ENCODE results near the gene MARCHF11. TPM values are rescaled to one million over a fixed set of nuclear protein-coding genes. Genes with fewer than 3 reads are reported as not detected.

MARCHF11 gene
- total and polyA plus RNA-seq, 2 of the 4 experiments (the other 2 are of a cell fraction), result not detected

DNA sequence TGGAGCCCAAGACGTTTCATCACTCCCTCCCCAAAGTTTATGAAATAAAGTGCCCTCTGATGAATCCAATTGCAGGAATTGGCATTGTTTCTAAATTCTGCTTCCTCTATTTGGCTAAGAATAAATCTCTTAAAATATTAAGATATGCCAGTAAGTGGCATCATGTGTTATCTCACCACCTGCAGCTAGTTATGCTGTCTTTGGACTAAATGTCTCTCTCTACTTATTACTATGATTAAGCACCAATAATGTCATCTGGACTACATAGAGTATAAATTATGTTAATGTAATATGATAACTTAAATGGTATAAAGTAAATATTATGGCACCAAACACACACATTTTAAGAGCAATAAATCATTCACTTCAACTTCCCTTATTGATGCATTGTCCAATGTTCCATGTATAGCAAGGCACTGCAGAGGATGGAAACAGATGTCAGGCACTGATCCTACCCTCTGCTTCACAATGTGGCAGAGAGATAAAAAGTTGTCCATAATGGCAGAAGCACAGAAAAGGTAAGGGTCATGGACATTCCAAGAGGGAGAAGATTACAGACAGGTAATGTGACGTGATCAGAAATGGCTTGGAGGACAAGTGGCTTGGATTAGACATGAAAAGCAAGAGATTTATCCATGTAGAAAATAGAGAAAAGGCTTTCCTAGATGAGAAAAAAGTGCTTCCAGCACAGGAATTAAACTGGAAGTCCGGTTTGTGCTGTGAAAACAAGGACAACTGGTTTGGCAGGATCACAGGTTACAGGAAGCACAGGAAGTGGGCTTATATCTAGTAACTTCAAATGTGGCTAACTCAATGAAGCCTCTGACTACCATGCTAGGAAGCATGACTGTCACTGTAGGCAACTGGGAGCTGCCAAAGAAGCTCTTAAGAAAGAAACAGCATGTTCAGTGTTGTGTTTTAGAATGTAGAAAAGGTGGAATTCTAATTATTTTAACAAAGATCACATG, 26.7 kb downstream of the MARCHF11 start:
- no peak overlapping the region for H2AFZ ChIP-seq (replicated peaks; ENCODE audit: low read length, poor library complexity)
- H3K79me1 ChIP-seq (ENCODE audit: low read depth in 1 of 2, low read length in 2 of 2), result no peaks in the 10 kb centered on the region
- no TSS peak for BruUV-seq (replicated peaks)
- H3K4me3 ChIP-seq (ENCODE audit: insufficient read depth, low read depth, low read length), result no peak overlapping the region
- H3K9ac ChIP-seq (ENCODE audit: low read depth, low read length), result no peak overlapping the region
- H3K36me3 ChIP-seq (ENCODE audit: control insufficient read depth, insufficient read depth, low read length), result no peaks in the 10 kb centered on the region
- ATAC-seq (ENCODE audit: low read depth) (no peak), DNase-seq (no peak)
- no peaks in the 10 kb centered on the region for H3K9me1 ChIP-seq (ENCODE audit: insufficient read depth, low read length)
- H3K4me2 ChIP-seq (ENCODE audit: low read depth, low read length), result no peak overlapping the region
- H2BK15ac ChIP-seq (ENCODE audit: low read depth, low read length), result no peak overlapping the region
- CTCF ChIA-PET, result no interaction called here
- H4K20me1 ChIP-seq (ENCODE audit: insufficient read depth, low read length), result no peaks in the 10 kb centered on the region
- H3K27ac ChIP-seq (ENCODE audit: insufficient read depth, low read length), result no peak overlapping the region
- H2BK20ac ChIP-seq (ENCODE audit: low read depth, low read length), result no peak overlapping the region
- H3K4me1 ChIP-seq (ENCODE audit: control insufficient read depth, insufficient read depth, low read length), result no peaks in the 10 kb centered on the region
- H3K56ac ChIP-seq (ENCODE audit: extremely low read depth, insufficient read depth, low read length), result no peak overlapping the region
- in situ Hi-C loops (cut with MboI; ENCODE audit: low sequenced_read_pairs), result no loop called here
- no peak overlapping the region for H3K4ac ChIP-seq (ENCODE audit: low read depth, low read length)
- no peak overlapping the region for H3K18ac ChIP-seq (ENCODE audit: low read depth, low read length)
- H2AK9ac ChIP-seq (replicated peaks; ENCODE audit: low read depth, low read length, poor library complexity), result no peak overlapping the region
- intact Hi-C loops (cut with micrococcal nuclease), result no loop called here
- WGBS, 2 experiments (ENCODE audit: extremely low coverage in 2 of 2, insufficient read length in 1 of 2), result 0% methylated on average over 1 of the region's 3 CpGs; no CpG with 5 or more reads in 1 of the 2 experiments
- no peak overlapping the region for H3K14ac ChIP-seq (replicated peaks; ENCODE audit: low read depth, low read length)
- no peak overlapping the region for H3K23ac ChIP-seq (ENCODE audit: low read depth, low read length)
- no peak overlapping the region for H4K91ac ChIP-seq (ENCODE audit: insufficient read depth, low read depth, low read length)
- H2BK5ac ChIP-seq (ENCODE audit: low read depth, low read length, poor library complexity, severe bottlenecking), result no peak overlapping the region
- no peaks in the 10 kb centered on the region for H3K27me3 ChIP-seq (ENCODE audit: control insufficient read depth, insufficient read depth, low read length)
- H2BK120ac ChIP-seq (ENCODE audit: low read depth, low read length), result no peak overlapping the region
- H4K5ac ChIP-seq (ENCODE audit: low read depth, low read length), result no peak overlapping the region
- no peak overlapping the region for H4K8ac ChIP-seq (ENCODE audit: low read depth in 2 of 2, low read length in 2 of 2)
- H2AK5ac ChIP-seq (ENCODE audit: low read depth, low read length), result no peak overlapping the region
- dilution Hi-C loops (cut with HindIII; ENCODE audit: low sequenced_read_pairs, unreplicated experiment), result no loop called here
- POLR2A ChIA-PET (ENCODE audit: unreplicated experiment), result no interaction called here
- H3K9me3 ChIP-seq (ENCODE audit: control insufficient read depth, insufficient read depth, low read length), result no peaks in the 10 kb centered on the region
- TF ChIP-seq MAZ (IDR thresholded peaks at IDR 0.05; ENCODE audit: borderline replicate concordance, low read depth, low read length) (no peak), MXI1 (IDR thresholded peaks at IDR 0.05; ENCODE audit: borderline replicate concordance, low read depth, low read length) (no peak), BHLHE40 (IDR thresholded peaks at IDR 0.05; ENCODE audit: low read depth, low read length) (no peak), SMC3 (IDR thresholded peaks at IDR 0.05; ENCODE audit: low read depth, low read length) (no peak), RCOR1 (IDR thresholded peaks at IDR 0.05; ENCODE audit: insufficient replicate concordance, low read length) (no peak), CHD1 (IDR thresholded peaks at IDR 0.05; ENCODE audit: low read depth, low read length) (no peak), POLR2A (IDR thresholded peaks at IDR 0.05; ENCODE audit: low read depth, low read length) (no peak), RAD21 (IDR thresholded peaks at IDR 0.05; ENCODE audit: low read length) (no peak), NFE2L2 (IDR thresholded peaks at IDR 0.05; ENCODE audit: low read depth, low read length) (no peak), USF2 (IDR thresholded peaks at IDR 0.05; ENCODE audit: low read depth, low read length) (no peak), RFX5 (IDR thresholded peaks at IDR 0.05; ENCODE audit: low read depth, low read length) (no peak), CEBPB (IDR thresholded peaks at IDR 0.05; ENCODE audit: low read depth, low read length) (no peak), FOS (IDR thresholded peaks at IDR 0.05; ENCODE audit: low read depth, low read length) (no peak)
- TF ChIP-seq, protein P1, sequence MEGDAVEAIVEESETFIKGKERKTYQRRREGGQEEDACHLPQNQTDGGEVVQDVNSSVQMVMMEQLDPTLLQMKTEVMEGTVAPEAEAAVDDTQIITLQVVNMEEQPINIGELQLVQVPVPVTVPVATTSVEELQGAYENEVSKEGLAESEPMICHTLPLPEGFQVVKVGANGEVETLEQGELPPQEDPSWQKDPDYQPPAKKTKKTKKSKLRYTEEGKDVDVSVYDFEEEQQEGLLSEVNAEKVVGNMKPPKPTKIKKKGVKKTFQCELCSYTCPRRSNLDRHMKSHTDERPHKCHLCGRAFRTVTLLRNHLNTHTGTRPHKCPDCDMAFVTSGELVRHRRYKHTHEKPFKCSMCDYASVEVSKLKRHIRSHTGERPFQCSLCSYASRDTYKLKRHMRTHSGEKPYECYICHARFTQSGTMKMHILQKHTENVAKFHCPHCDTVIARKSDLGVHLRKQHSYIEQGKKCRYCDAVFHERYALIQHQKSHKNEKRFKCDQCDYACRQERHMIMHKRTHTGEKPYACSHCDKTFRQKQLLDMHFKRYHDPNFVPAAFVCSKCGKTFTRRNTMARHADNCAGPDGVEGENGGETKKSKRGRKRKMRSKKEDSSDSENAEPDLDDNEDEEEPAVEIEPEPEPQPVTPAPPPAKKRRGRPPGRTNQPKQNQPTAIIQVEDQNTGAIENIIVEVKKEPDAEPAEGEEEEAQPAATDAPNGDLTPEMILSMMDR (conservative IDR thresholded peaks at IDR 0.05; ENCODE audit: low read depth, low read length), result no peak
- TF ChIP-seq, protein P2, sequence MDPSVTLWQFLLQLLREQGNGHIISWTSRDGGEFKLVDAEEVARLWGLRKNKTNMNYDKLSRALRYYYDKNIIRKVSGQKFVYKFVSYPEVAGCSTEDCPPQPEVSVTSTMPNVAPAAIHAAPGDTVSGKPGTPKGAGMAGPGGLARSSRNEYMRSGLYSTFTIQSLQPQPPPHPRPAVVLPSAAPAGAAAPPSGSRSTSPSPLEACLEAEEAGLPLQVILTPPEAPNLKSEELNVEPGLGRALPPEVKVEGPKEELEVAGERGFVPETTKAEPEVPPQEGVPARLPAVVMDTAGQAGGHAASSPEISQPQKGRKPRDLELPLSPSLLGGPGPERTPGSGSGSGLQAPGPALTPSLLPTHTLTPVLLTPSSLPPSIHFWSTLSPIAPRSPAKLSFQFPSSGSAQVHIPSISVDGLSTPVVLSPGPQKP (IDR thresholded peaks at IDR 0.05; ENCODE audit: borderline replicate concordance, low read depth, low read length), result no peak
